ENCODE results near the gene CFAP69.
"Not testable (repeated sequence)": the region's sequence is repeated elsewhere in the genome, so short reads cannot be mapped to it uniquely, and the experiment has no call there.

Gene CFAP69

DNA sequence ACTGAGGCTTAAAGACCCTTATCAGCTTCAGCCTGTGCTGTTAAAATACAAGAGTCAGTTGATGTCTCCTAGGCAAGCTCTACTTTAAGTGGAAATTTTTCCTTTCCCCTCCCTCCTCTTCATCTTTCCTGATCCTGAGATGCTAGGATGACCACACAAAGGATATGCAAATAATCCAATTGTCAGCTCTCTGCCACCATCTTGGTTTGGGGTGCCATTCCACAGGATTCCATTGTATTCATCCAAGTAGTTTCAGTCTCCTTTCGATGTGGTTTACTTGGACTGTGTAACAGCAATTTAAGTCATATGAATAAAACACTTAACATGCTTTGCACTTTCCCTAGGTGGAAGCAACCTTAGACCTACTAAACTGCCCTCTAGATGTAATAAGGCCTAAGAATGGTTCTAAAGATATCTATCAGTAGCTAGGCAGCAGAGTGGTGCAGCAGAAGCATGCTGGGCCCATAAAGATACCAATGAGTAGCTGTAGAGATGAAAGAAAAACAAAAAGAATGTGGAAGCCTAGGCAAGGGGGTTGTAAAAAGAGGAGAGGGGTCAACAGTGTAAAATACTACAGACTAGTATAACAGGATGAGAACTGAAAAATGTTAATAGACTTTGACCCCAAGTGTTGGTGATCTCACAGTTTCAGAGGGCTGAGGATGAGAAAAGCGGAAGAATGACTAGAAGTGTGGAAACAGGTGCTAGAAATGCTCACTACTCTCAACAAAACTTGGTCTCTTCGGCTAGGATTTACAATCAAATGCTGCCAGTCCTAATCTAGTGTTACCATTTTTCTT, 2.4 kb upstream of the CFAP69 start:
- peaks cover 41% of the 10 kb centered on the region for H3K27me3 Mint-ChIP-seq
- H3K4me1 Mint-ChIP-seq (ENCODE audit: low read depth), result peaks cover 23% of the 10 kb centered on the region
- peaks cover 4% of the 10 kb centered on the region for H3K36me3 Mint-ChIP-seq (ENCODE audit: low read depth)
- H3K27ac Mint-ChIP-seq, result no peak overlapping the region
- H3K4me3 Mint-ChIP-seq, result no peak overlapping the region
- no peaks in the 10 kb centered on the region for H3K9me3 Mint-ChIP-seq
- DNase-seq, result no peak

DNA sequence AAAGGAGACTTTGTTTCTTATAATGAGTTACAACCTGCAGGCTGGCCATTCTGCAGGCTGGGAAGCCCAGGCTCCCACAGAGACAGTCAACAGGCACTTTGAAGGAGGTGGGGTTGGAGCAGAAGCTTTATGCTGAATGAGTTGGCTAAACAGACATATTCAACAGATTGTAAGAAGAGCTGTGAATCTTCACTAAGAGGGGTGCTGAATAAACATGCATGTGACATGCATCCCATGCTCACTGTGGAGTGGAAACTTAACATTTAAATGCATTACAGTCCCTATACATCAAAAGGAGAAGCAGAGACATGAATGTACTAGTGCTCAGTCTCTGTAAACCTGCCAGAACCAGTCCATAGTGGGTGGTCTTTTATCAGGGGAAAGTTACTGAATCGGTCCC, 1.4 kb upstream of the CFAP69 start:
- peaks cover 4% of the 10 kb centered on the region for H3K36me3 Mint-ChIP-seq (ENCODE audit: low read depth)
- H3K27me3 Mint-ChIP-seq, result peaks cover 41% of the 10 kb centered on the region
- no peak overlapping the region for H3K4me3 Mint-ChIP-seq
- no peak for DNase-seq
- H3K27ac Mint-ChIP-seq, result no peak overlapping the region
- H3K4me1 Mint-ChIP-seq (ENCODE audit: low read depth), result peaks cover 23% of the 10 kb centered on the region
- H3K9me3 Mint-ChIP-seq, result no peaks in the 10 kb centered on the region

DNA sequence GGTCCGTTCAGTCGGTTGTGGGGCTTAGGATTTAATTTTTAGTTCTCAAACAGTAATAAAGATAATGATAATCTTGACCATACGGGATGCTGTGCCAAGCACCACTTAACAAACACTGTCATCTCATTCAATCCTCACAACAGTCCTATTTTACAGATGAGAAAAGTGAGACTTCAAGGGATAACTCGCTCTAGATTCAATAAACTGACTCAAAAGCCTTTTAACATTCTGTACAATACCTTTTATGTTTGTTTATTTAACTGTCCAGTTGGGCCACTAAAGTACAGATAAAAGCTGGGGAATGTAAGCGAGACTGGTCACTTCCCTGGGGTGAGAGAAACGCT, 437 bp upstream of the CFAP69 start:
- H3K27ac Mint-ChIP-seq, result peak overlapping the region; percentile 27

DNA sequence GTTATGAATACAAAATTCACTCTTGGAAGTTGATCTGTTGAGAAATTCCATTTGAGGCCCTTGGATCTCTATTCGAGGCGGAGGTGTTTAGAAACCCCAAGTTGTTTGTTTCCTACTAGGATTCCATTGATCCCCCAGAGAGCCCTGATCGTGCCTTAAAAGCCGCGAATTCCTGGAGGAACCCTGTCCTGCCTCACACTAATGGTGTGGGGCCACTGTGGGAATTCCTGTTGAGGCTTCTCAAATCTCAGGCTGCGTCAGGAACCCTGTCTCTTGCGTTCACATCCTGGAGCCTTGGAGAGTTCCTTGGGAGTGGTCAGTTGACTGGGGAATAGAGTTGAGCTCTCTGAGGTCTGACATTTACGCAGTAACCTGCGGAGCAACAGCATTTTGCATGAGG, 1.2 kb downstream of the CFAP69 start:
- H3K27ac Mint-ChIP-seq, result no peak overlapping the region
- peaks cover 23% of the 10 kb centered on the region for H3K4me1 Mint-ChIP-seq (ENCODE audit: low read depth)
- peaks cover 54% of the 10 kb centered on the region for H3K27me3 Mint-ChIP-seq
- peaks cover 4% of the 10 kb centered on the region for H3K36me3 Mint-ChIP-seq (ENCODE audit: low read depth)
- DNase-seq, result no peak
- H3K9me3 Mint-ChIP-seq, result no peaks in the 10 kb centered on the region
- H3K4me3 Mint-ChIP-seq, result peak overlapping the region; percentile 87

More for the DNA sequence above, 437 bp upstream of the CFAP69 start:
- no peak for DNase-seq
- peak overlapping the region; percentile 87 for H3K4me3 Mint-ChIP-seq
- peaks cover 45% of the 10 kb centered on the region for H3K27me3 Mint-ChIP-seq
- peaks cover 23% of the 10 kb centered on the region for H3K4me1 Mint-ChIP-seq (ENCODE audit: low read depth)
- peaks cover 4% of the 10 kb centered on the region for H3K36me3 Mint-ChIP-seq (ENCODE audit: low read depth)
- no peaks in the 10 kb centered on the region for H3K9me3 Mint-ChIP-seq

DNA sequence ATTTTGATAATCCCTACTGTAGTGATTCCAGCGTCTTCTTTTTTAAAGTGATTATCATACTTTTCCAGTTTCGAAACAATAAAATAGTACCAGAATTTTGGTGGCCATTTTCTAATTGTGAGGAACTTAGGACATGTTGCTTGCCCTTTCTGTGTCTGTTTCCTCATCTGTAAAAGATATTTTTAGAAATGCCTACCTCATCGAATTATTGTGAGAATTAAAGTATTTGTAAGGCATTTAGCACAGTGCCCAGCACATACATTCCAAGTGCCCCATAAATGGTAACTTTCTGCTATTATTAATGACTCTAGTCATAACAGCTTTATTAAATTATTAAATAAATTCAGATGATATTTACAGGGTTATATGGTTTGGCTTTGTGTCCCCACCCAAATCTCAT, 3.7 kb downstream of the CFAP69 start:
- H3K4me1 Mint-ChIP-seq (ENCODE audit: low read depth), result peaks cover 22% of the 10 kb centered on the region
- no peaks in the 10 kb centered on the region for H3K9me3 Mint-ChIP-seq
- no peak overlapping the region for H3K4me3 Mint-ChIP-seq
- peaks cover 51% of the 10 kb centered on the region for H3K27me3 Mint-ChIP-seq
- H3K27ac Mint-ChIP-seq, result no peak overlapping the region
- H3K36me3 Mint-ChIP-seq (ENCODE audit: low read depth), result peaks cover 4% of the 10 kb centered on the region
- no peak for DNase-seq

DNA sequence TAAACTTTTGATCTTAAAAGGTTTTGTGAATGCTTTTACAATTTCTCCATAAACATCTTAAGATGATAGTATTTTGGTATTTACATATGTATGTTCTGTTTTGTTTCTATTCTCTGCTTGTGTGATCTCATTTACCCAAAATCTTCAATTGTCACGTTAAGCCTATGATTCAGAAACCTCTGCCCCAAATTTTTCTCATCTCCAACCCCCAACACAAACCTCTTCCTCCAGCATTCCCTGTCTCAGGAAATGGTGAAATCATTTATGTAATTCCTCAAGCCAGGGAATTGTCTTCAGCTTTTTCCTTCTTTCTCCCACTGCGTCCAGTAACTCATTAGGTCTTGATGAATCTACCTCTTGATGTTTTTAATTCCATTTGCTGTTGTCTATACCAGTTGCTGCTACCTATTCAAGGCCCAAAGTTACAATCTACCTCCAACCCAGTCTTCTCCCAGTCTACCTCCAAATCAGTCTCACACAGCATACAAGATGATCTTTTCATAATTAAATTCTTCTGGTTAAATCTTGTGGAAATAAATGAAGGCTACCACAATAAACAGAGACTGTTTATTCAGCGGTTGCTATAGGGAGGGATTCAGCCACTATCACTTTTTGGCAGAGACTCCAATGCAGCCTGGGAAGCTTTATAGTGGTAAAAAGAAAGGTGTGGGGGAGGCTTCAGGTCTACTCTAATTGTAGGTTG, 5.8 kb downstream of the CFAP69 start:
- no peaks in the 10 kb centered on the region for H3K36me3 Mint-ChIP-seq (ENCODE audit: low read depth)
- peaks cover 6% of the 10 kb centered on the region for H3K4me1 Mint-ChIP-seq (ENCODE audit: low read depth)
- no peaks in the 10 kb centered on the region for H3K9me3 Mint-ChIP-seq
- no peak for DNase-seq
- peaks cover 45% of the 10 kb centered on the region for H3K27me3 Mint-ChIP-seq
- no peak overlapping the region for H3K4me3 Mint-ChIP-seq
- no peak overlapping the region for H3K27ac Mint-ChIP-seq

DNA sequence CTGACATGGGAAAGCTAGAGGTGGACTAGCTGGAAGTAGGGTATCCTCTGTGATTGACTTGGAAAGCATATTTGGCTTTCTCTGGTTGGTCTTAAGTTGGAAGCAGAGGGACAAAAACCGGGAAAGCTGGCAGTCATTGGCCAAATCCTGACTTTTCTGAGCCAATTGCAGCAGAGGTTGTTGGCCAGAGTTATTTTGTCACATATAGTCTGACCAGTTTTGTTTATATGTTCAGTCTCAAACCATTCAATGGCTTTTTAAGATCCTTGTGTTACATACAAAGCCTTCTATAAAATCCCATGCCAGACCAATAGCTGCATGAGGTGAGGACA, 6.3 kb downstream of the CFAP69 start:
- Mint-ChIP-seq H3K4me3 (no peak overlapping the region), H3K36me3 (ENCODE audit: low read depth) (no peaks in the 10 kb centered on the region), H3K4me1 (ENCODE audit: low read depth) (peaks cover 1% of the 10 kb centered on the region), H3K9me3 (no peaks in the 10 kb centered on the region), H3K27ac (no peak overlapping the region), H3K27me3 (peaks cover 45% of the 10 kb centered on the region)
- no peak for DNase-seq

DNA sequence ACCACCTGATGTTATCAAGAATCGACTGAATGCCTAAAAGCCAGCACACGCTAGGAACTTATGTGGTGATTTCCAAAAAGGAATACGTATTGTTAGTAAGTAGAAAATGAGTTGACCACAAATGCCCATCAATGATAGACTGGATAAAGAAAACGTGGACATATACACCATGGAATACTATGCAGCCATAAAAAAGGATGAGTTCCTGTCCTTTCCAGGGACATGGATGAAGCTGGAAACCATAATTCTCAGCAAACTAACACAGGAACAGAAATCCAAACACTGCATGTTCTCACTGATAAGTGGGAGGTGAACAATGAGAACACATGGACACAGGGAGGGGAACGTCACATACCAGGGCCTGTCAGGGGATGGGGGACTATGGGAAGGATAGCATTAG, 11.0 kb downstream of the CFAP69 start:
- not testable (repeated sequence) for H3K4me1 Mint-ChIP-seq (ENCODE audit: low read depth); H3K9me3 Mint-ChIP-seq; DNase-seq; H3K36me3 Mint-ChIP-seq (ENCODE audit: low read depth); H3K27ac Mint-ChIP-seq; H3K4me3 Mint-ChIP-seq
- H3K27me3 Mint-ChIP-seq, result peaks cover 28% of the 10 kb centered on the region

DNA sequence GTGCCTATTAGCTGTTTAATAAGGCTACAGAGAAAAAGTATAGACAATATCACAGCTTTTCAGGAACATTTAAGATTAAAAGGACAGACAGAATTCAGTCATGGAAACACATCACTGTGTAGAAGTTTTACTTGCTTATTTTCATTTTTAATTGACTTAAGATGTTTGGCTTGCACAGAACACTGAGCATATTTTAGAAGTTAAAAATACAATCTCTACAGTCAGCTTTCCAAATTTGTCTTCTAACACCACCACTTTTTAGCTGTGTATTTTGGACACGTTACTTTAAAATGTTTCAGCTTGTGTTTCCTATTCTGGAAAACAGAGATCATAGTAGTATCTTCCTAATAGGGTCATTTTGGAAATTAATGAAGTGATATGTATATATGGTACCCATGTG, 11.8 kb downstream of the CFAP69 start:
- Mint-ChIP-seq H3K27ac (no peak overlapping the region), H3K27me3 (peaks cover 30% of the 10 kb centered on the region), H3K9me3 (no peaks in the 10 kb centered on the region), H3K4me1 (ENCODE audit: low read depth) (no peaks in the 10 kb centered on the region), H3K4me3 (no peak overlapping the region), H3K36me3 (ENCODE audit: low read depth) (no peaks in the 10 kb centered on the region)
- DNase-seq, result no peak

DNA sequence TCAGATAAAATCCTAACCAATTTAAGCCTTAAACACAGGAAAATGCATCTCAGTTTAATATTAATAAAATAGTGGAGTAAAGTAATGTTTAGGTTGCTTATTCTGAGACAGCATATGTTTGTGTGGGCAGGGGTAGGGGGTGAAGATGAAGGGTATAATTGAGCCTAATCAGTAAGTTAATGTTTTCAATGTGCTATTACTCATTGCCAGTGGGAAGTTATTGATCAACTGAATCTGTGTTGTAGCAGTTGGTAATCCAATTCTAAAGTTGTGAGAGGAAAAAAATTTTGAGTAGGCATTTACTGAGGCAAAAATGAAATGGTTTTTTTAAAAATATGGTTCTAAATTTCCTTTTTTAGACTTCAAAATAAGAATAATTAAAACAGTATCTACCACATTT, 16.5 kb downstream of the CFAP69 start:
- Mint-ChIP-seq H3K36me3 (ENCODE audit: low read depth) (no peaks in the 10 kb centered on the region), H3K4me3 (no peak overlapping the region), H3K9me3 (no peaks in the 10 kb centered on the region), H3K27me3 (peaks cover 14% of the 10 kb centered on the region), H3K4me1 (ENCODE audit: low read depth) (no peaks in the 10 kb centered on the region), H3K27ac (no peak overlapping the region)
- no peak for DNase-seq

DNA sequence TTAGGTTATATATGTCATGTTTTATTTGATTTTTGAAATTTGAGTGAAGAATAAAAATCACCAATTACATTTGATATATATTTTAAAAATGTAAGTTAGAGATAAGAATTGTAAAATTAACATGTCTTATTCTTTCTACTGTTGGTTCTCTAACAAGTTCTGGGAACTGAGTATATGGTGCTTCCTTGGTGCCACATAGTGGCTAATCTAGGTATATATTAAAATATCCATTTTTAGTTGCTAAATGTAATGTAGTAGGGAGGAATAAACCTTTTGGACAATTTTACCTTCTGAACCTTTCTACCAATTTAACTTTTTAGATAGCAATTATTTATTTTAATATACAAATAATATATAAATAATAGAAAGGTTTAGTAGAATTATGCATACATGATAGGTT, 17.5 kb downstream of the CFAP69 start:
- Mint-ChIP-seq H3K9me3 (no peaks in the 10 kb centered on the region), H3K4me1 (ENCODE audit: low read depth) (no peaks in the 10 kb centered on the region), H3K27ac (no peak overlapping the region), H3K4me3 (no peak overlapping the region), H3K36me3 (ENCODE audit: low read depth) (no peaks in the 10 kb centered on the region), H3K27me3 (peaks cover 14% of the 10 kb centered on the region)
- DNase-seq, result no peak

DNA sequence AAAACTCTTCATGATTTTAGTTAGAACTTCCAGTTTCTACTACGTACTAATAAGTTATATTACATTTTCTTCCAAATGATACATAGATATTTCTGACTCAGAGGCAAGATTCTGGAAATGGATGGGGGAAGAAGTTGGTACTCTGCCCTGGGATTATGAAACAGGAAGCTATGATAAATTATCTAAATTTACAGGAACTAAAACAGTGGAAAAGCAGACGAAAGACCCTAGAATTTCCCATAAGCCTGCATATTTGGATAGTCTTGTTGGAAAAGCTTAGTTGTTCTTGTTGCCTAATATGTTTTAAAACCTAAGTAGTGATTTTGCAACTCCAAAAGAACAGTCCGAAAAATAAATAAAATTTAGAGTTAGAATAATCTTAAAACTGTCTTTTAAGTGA, 21.8 kb downstream of the CFAP69 start:
- Mint-ChIP-seq H3K27ac (no peak overlapping the region), H3K4me1 (ENCODE audit: low read depth) (no peaks in the 10 kb centered on the region), H3K36me3 (ENCODE audit: low read depth) (no peaks in the 10 kb centered on the region), H3K9me3 (no peaks in the 10 kb centered on the region), H3K4me3 (no peak overlapping the region), H3K27me3 (peaks cover 5% of the 10 kb centered on the region)
- no peak for DNase-seq

DNA sequence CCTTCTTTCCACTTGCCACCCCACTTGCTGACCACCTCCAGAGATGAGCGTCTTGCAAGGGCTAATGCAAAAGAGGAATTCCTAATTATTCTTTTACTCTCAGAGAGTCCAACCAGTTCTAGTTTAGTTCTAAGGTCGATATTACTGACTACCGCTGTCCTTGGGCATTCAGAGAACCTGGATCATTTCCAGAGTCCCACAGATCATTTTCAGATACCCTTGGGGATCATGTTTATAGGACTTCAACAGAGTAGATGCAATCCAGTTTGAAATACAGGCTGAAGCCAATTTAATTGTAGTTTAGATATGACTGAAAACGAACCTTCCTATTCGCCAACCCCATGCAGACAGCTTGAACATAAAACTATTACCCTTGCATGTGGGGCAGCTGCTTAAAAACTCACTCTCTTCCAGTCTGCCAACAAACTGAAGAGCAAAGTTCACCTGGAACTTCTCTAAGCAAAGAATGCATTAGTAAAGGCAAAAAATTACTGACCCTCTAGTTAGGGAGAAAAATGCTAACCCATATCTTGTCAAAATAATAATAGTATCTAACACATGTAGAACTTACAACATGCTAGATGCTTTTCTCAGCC, 22.4 kb downstream of the CFAP69 start:
- Mint-ChIP-seq H3K27me3 (peaks cover 5% of the 10 kb centered on the region), H3K4me1 (ENCODE audit: low read depth) (no peaks in the 10 kb centered on the region), H3K36me3 (ENCODE audit: low read depth) (no peaks in the 10 kb centered on the region), H3K27ac (no peak overlapping the region), H3K9me3 (no peaks in the 10 kb centered on the region), H3K4me3 (no peak overlapping the region)
- DNase-seq, result no peak

DNA sequence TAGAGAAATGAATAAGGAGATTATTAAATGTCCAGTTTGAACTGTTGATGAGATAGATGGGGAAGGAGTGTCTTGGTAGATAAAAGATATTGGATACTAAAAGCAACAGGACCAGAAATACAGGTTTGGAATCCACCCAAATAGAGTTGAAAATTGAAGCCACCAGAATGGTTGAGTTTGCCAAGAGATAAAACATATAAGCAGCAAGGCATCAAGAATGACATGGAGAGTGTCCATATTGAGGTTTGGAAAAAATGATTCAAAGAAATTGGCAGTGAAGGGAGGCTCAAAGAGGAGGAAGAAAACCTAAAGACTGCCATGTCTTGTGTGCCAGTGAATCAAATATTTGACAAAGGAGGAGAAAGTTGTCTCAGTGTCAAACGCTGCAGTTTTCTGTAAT, 24.2 kb downstream of the CFAP69 start:
- peaks cover 5% of the 10 kb centered on the region for H3K27me3 Mint-ChIP-seq
- H3K4me1 Mint-ChIP-seq (ENCODE audit: low read depth), result no peaks in the 10 kb centered on the region
- no peak for DNase-seq
- no peak overlapping the region for H3K27ac Mint-ChIP-seq
- no peaks in the 10 kb centered on the region for H3K9me3 Mint-ChIP-seq
- no peaks in the 10 kb centered on the region for H3K36me3 Mint-ChIP-seq (ENCODE audit: low read depth)
- no peak overlapping the region for H3K4me3 Mint-ChIP-seq

DNA sequence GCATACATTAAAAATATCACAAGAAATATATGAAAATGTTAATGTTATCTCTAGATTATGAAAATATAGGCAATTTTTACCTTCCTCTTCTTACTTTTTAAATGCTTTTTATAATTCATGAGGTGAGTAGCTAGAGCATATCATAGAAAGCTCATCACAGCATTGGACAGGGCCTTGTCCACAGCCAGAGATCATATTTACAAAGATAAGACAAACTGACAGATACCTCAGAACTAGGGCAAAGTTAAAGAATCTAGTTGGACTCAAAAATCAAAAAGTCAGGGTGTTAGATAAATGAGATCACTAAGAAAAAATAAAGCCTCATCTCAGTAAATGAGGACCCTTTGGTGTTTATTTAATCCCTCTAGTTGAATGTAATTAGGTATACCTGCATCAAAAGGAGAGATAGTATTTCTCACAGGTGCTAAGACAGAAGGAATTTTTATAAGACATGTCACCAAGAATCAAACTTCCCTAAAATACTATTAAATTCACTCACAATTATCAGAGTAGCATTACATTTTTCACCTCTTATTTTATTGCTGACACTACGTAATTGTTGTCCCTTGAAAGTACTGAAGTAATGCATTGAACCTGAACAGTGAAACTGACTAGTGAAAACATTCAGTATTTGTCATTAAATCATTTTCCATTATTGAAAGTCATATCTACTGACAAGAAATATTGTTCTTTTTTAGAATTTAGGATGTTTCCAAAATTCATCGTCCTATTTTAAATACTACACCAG, 25.6 kb downstream of the CFAP69 start:
- Mint-ChIP-seq H3K27ac (no peak overlapping the region), H3K36me3 (ENCODE audit: low read depth) (no peaks in the 10 kb centered on the region), H3K9me3 (no peaks in the 10 kb centered on the region), H3K4me1 (ENCODE audit: low read depth) (no peaks in the 10 kb centered on the region), H3K27me3 (no peaks in the 10 kb centered on the region), H3K4me3 (no peak overlapping the region)
- DNase-seq, result no peak
